Thyroid gland (tissue), 4 donors: ENCODE results near the gene NCKAP5. TPM values are rescaled to one million over a fixed set of nuclear protein-coding genes. Genes with fewer than 3 reads are reported as not detected.

Source experiments
- DNase-seq, 2 donors: peaks; one replicate each; pipeline ENCODE4 v3.0.0-alpha.2; 2019
- H3K27ac ChIP-seq, 3 donors: fragments of 200-600 bp; sonication (generic); 1 replicate in 2 of 3; 2 replicates in 1 of 3; pipeline ENCODE4 v1.5.1; 2016 to 2019; ENCODE audit warnings: mild to moderate bottlenecking in 1 of 3, moderate library complexity in 1 of 3
- H3K27me3 ChIP-seq: fragments of 200-600 bp; sonication (generic); one replicate; pipeline ENCODE4 v1.5.1; 2019
- H3K36me3 ChIP-seq, 2 donors: fragments of 200-600 bp; sonication (generic); one replicate each; pipeline ENCODE4 v1.5.1; 2016 to 2019
- H3K4me1 ChIP-seq, 2 donors: fragments of 200-600 bp; sonication (generic); one replicate each; pipeline ENCODE4 v1.5.1; 2017 to 2019
- H3K4me3 ChIP-seq, 3 donors: fragments of 200-600 bp; sonication (generic); replicated peaks in 1 of 3; 1 replicate in 2 of 3; 2 replicates in 1 of 3; pipeline ENCODE4 v1.5.1; 2016; ENCODE audit warnings: mild to moderate bottlenecking in 1 of 3
- H3K9me3 ChIP-seq: fragments of 200-600 bp; sonication (generic); one replicate; pipeline ENCODE4 v1.5.1; 2017
- POLR2A ChIP-seq, 2 donors: fragments of 450-650 bp; IDR thresholded peaks; one replicate each; pipeline ENCODE4 v1.6.1; 2017; ENCODE audit warnings: antibody characterized with exemption in 2 of 2, mild to moderate bottlenecking in 2 of 2, moderate library complexity in 1 of 2
- WGBS, 2 donors: methylation state at CpG; one replicate each; pipeline ENCODE4 v1.1.5; 2017; 5-methylcytosine and 5-hydroxymethylcytosine counted together
- intact Hi-C: fragments of 100-400 bp; cut with DNase I; formaldehyde crosslinking; loops from one replicate; pipeline ENCODE4 v1.15.1; 2023
- total RNA-seq, 4 donors: library from RNA; depleted of rRNA; stranded (reverse); fragments of >200 nt; gene quantifications; one replicate each; pipeline ENCODE4 v1.2.3, GENCODE V29; 2016
- TF ChIP-seq, protein P1 (sequence below), 6 experiments: fragments of 200-600 bp in 3 of 6; fragments of 450-650 bp in 3 of 6; sonication (generic) in 3 of 6; IDR thresholded peaks; one replicate each; pipeline ENCODE4 v1.5.1; 2016 to 2019; ENCODE audit warnings: antibody characterized with exemption in 6 of 6, mild to moderate bottlenecking in 2 of 6, inconsistent platforms in 1 of 6, moderate library complexity in 1 of 6

The NCKAP5 gene
- total RNA-seq, 4 donors from 2014 or later = 0.45 to 1.2 (median 0.76) TPM

DNA sequence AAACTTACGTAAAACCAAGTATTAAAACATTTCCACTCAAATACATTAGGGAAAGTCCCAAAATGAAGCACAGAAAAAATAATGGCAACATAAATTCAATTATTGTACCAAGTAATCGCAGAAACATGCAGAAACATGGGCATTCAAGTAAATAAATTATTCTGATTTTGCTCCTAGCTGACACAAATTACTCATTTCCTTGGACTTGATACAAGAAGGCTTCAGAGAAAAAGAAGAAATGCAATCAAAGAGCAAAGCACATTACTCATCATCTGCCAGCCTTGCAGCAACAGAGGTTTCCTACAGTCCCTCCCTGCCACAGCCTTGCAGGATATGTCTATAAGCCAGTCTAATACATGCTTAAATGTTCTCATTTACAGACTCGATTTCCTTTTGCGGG lies 458.5 kb downstream of the NCKAP5 start:
- Histone ChIP-seq H3K4me1 (no peaks in the 10 kb centered on the region), H3K27me3 (no peaks in the 10 kb centered on the region), H3K9me3 (no peaks in the 10 kb centered on the region), H3K4me3 (no peak overlapping the region), H3K27ac (no peak overlapping the region), H3K36me3 (no peaks in the 10 kb centered on the region)
- WGBS, 2 donors = 86 to 92% methylated on average over 4 of the region's 4 CpGs
- TF ChIP-seq, protein P1, sequence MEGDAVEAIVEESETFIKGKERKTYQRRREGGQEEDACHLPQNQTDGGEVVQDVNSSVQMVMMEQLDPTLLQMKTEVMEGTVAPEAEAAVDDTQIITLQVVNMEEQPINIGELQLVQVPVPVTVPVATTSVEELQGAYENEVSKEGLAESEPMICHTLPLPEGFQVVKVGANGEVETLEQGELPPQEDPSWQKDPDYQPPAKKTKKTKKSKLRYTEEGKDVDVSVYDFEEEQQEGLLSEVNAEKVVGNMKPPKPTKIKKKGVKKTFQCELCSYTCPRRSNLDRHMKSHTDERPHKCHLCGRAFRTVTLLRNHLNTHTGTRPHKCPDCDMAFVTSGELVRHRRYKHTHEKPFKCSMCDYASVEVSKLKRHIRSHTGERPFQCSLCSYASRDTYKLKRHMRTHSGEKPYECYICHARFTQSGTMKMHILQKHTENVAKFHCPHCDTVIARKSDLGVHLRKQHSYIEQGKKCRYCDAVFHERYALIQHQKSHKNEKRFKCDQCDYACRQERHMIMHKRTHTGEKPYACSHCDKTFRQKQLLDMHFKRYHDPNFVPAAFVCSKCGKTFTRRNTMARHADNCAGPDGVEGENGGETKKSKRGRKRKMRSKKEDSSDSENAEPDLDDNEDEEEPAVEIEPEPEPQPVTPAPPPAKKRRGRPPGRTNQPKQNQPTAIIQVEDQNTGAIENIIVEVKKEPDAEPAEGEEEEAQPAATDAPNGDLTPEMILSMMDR (IDR thresholded peaks at IDR 0.05) = no peak
- TF ChIP-seq POLR2A (IDR thresholded peaks at IDR 0.05) = no peak
- intact Hi-C loops = no loop called here
- no peak for DNase-seq

DNA sequence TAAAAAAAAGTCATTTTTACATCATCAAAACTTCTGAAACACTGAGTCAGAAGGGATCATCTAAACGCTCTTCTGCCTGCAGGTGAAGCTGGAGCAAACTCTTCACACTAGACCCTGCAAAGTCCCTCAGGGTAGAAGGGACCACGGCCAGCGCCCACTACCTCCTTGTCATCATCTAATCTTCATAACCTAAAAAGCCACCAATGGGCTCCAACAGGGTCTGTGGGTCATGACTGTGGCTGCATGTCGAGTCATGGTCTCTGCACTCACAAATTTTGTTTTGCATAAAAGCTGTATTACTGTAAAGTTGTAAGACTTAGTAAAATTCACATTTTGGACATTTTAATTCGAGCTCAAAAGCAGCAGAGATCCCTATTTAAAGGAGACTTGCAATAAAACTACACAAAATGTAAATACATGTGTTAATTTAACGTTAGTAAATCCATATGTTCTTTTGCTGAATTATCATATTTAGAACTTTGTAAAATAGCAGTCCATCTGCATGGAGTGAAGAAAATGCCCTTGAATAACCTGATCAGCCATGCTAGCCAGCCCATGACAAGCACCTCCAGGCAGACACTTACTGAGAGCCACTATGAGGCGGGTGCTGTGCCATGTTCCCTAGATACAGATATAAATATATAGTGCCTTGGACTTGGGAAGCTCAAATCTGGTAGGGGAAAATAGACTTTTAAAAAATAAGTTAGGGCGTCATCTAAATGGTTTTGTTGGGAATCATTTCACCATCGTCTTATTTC lies 461.0 kb downstream of the NCKAP5 start:
- 85 to 89% methylated on average over 9 of the region's 9 CpGs for WGBS, 2 donors
- TF ChIP-seq, protein P1 (IDR thresholded peaks at IDR 0.05) = no peak
- TF ChIP-seq POLR2A (IDR thresholded peaks at IDR 0.05) = no peak

DNA sequence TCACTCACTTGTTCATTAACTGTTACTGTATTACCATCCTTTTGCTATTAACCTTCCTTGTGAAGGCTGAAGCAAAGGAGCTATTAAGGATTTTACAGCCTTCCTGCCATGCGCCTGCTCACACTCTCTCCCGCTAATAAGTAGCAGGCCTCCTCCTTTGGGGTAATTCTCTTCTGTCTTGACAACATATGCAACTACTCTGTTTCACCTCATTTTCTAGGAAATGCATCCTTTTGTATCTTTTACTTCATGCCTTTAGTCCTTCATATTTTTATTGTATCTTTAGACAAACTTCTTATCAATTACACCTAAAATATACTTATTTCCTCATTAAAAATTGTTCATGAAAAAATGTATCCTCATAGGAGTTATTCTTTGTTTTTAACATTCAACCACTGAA lies 463.4 kb downstream of the NCKAP5 start:
- WGBS, 2 donors = 87 to 96% methylated on average over 2 of the region's 2 CpGs
- no peaks in the 10 kb centered on the region for H3K36me3 ChIP-seq
- H3K4me1 ChIP-seq = no peaks in the 10 kb centered on the region
- no peak for DNase-seq
- TF ChIP-seq, protein P1 (IDR thresholded peaks at IDR 0.05) = no peak
- no peak for TF ChIP-seq POLR2A (IDR thresholded peaks at IDR 0.05)
- H3K27me3 ChIP-seq = no peaks in the 10 kb centered on the region
- no peak overlapping the region for H3K4me3 ChIP-seq
- intact Hi-C loops = no loop called here
- no peak overlapping the region for H3K27ac ChIP-seq
- no peaks in the 10 kb centered on the region for H3K9me3 ChIP-seq

More for the DNA sequence above, 461.0 kb downstream of the NCKAP5 start:
- H3K9me3 ChIP-seq = no peaks in the 10 kb centered on the region
- no peaks in the 10 kb centered on the region for H3K4me1 ChIP-seq
- no peaks in the 10 kb centered on the region for H3K36me3 ChIP-seq
- no peak overlapping the region for H3K4me3 ChIP-seq
- intact Hi-C loops = no loop called here
- no peak overlapping the region for H3K27ac ChIP-seq
- DNase-seq = no peak
- H3K27me3 ChIP-seq = no peaks in the 10 kb centered on the region

DNA sequence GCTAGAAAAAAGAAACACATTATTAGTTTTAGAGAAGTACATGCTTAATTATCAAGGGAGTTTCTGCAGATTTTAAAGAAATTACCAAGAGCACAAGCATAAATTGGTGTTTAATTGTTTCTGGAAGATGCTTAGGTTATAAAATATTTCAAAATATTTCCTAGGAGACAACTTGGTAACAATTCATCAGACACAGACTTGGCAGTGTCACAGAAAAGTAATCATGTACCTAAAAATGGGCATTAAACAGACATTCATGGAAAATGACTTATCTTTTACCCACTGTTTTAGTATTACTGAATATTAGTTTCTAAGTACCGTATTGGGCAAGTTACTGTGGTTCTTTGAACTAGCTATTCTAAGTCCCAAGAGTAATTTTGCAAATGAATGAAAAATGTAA lies 469.5 kb downstream of the NCKAP5 start:
- DNase-seq = no peak
- 81 to 83% methylated on average over 1 of the region's 1 CpG for WGBS, 2 donors
- Histone ChIP-seq H3K4me1 (no peaks in the 10 kb centered on the region), H3K36me3 (no peaks in the 10 kb centered on the region), H3K4me3 (no peak overlapping the region), H3K27ac (no peak overlapping the region), H3K9me3 (no peaks in the 10 kb centered on the region), H3K27me3 (no peaks in the 10 kb centered on the region)
- intact Hi-C loops = no loop called here
- TF ChIP-seq POLR2A (IDR thresholded peaks at IDR 0.05) = no peak
- TF ChIP-seq, protein P1 (IDR thresholded peaks at IDR 0.05) = no peak

DNA sequence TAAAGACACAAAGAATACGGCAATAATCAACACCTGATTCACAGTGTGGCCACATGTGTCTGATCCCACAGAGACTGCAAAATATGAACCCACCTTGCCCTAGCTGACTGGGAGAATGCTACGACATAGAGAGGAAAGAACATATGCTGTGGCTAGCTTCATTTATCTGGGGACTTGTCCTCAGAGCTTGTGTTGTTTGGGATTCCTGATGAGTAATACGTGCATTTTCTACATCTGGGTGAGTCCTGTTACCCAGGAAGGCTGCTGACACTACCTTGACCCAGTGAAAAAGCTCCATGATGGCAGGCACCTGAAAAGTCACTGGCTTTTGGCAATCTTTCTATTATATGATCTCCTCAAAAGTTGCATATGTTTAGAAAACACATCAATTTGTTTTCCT lies 470.6 kb downstream of the NCKAP5 start:
- no peak for TF ChIP-seq POLR2A (IDR thresholded peaks at IDR 0.05)
- TF ChIP-seq, protein P1 (IDR thresholded peaks at IDR 0.05) = no peak
- intact Hi-C loops = no loop called here
- Histone ChIP-seq H3K27me3 (no peaks in the 10 kb centered on the region), H3K27ac (no peak overlapping the region), H3K36me3 (no peaks in the 10 kb centered on the region), H3K4me3 (no peak overlapping the region), H3K9me3 (no peaks in the 10 kb centered on the region), H3K4me1 (no peaks in the 10 kb centered on the region)
- WGBS, 2 donors = 77 to 81% methylated on average over 3 of the region's 3 CpGs
- no peak for DNase-seq
